ENCODE data around the gene PHF2.

PHF2 gene

DNA sequence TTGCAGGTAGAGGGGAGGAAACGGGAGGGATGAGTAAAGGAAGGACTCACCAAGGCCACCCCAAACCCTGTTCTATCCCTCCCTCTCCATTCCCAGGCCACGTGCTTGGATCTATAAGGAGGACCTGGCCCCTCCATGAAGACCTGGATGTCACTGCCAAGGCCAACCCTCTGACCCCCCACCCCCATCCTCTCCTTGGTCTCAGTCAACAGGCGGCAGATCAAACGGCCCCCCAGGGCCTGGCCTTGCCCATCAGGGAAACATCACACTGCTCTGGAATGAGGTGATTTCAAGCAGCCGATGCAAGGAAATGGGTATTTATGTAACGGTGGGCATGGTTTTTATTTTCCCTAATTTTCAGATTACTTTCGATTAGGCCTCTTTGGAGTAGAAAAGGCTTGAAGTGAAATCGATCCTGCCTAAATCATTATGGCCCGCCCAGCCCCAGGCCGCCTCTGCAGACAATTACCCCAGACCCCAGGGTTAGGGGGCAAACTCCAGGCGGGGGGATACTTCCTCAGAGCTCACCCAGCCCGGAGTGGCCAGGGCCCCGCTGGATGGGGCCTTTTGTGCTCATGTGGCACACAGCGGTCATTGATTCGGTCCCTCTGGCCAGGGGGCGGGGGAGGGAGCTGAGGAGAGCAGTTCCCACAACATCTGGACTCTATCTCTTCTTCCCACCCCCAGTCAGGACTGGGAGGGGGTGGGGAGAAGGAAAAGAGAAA is 125.3 kb downstream of the PHF2 start:
- DNase-seq (ENCODE audit: low spot score): no peak

- DNase-seq (ENCODE audit: low spot score): no peak
These were observed 125.9 kb downstream of the PHF2 start for GRCh38 chr9:93702261-93702660.

DNA sequence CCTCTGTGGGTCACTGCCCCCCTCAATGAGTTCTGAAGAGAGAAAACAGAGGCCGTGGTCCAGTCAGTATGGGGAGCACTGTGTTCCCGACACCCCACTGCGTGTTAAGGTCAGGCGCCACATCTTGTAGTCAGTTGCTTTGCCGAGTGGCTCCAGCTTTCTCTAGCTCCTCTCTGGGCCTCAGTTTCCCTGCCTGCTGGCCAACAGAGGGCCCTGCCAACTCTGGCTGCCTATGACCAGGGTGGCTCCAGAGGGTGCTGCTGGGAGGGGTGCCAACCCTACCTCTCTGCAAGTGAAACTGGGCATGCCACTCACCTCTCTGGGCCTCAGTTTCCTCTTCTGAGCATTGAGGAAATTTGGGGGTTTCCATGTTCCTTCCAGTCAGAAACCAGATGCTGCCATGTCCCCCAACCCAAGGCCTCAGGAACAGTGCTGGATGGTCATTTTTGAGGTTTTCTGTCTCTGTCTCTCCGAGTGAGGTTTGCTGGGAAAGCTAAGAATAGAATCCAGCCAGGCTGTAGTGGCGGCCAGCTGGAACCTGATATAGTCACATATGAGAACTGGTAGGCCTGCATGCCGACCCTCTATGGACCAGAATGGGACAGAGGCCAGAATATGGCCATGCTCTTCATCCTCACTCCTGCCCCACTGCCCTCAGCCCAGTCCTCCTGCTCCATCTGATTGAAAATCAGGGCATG is 132.1 kb downstream of the PHF2 start:
- no peak for DNase-seq (ENCODE audit: low spot score)

DNA sequence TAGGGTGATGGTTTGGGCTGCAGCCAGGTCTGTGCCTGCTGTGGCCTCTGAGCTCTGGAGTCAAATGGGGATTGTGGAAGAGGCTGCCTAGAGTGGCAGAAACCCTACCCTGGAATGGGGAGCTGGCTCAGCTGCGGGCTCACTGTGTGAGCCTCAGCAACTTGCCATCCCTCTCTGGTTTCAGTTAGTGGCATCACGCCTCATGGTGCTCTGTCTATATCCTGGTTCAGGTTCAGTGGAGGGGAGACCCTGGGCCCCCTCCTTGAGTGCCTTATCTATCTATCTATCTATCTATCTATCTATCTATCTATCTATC is 132.6 kb downstream of the PHF2 start:
- no peak for DNase-seq (ENCODE audit: low spot score)

DNA sequence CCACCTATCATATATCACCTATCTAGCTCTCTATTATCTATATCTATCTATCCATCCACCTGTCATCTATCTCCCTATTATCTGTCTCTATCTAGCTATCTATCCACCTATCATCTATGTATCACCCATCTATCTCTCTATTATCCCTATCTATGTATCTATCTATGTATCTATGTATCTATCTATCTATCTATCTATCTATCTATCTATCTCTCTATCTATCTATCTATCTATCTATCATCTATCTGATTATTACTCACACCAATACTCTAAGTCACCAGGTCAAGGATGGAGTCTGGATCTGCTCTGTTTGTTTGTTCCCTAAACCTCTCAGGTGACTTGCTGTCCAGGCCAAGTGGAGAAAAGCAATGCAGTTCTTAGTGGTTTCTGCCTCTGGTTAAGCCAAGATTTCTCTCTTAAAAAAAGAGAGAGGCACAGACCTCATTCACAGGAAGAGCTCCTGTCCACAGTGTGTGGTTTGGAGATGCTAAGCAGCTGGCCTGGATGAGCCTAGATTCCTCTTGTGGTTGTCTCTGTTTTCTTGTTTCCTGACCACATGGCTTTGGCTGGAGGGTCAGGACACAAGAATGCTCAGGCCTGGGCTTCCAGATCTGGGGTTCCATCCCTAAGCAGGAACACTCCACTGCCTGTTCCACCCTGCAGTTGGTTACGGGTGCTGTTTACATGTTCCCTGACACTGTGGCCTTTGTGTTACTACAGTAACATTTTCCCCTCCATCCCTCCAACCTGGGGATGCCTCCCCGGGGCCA is 133.4 kb downstream of the PHF2 start:
- DNase-seq (ENCODE audit: low spot score): no peak

GRCh38 chr9:93710370-93710723 is 134.0 kb downstream of the PHF2 start:
- DNase-seq (ENCODE audit: low spot score): no peak

GRCh38 chr9:93711002-93711401 is 134.6 kb downstream of the PHF2 start:
- DNase-seq (ENCODE audit: low spot score): no peak

- DNase-seq (ENCODE audit: low spot score): no peak
These were observed 136.5 kb downstream of the PHF2 start for GRCh38 chr9:93712896-93713295.

DNA sequence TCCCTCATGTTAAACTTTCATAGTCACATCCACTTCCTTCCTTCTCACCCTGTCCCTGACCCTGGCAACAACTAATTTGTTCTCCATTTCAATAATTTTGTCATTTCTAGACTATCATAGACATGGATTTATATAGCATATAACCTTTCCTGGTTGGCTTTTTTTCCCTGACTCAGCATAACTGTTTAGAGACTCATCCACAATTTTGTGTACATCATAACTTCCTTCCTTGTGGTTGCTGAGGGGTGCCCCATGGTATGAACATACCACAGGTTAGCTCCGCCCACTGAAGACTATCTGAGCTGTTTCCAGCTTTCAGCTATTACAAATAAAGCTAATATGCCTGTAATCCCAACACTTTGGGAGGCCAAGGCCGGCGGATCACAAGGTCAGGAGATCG is 137.3 kb downstream of the PHF2 start:
- no peak for DNase-seq (ENCODE audit: low spot score)

DNA sequence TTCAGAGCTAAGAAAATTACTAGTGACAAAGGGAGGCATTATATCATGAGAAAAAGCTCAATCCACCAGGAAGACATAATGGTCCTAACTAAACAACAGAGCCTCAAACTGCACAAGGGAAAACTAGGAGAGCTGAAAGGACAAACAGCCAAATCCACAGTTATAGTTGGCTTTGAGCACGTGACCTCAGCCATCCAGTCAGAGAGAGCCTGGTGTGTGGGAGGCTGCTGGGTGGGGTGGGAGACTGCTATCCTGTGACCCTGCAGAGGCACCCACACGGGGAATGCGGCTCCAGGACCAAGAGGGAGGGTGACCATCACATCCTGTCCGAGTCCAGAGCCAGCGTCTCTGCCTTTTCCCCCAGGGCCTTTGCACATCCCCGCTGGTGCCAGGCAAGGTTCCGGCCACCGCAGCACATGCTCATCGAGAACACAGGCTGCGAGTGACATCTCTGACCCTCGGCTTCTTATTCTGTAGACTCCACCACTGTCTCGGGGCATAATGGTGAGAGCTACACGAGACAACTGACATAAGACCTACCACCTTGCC is 145.1 kb downstream of the PHF2 start:
- no peak for DNase-seq (ENCODE audit: low spot score)

- DNase-seq (ENCODE audit: low spot score): no peak
These were observed 148.5 kb downstream of the PHF2 start for GRCh38 chr9:93724852-93725251.

- DNase-seq (ENCODE audit: low spot score): no peak
These were observed 149.0 kb downstream of the PHF2 start for GRCh38 chr9:93725382-93725781.

DNA sequence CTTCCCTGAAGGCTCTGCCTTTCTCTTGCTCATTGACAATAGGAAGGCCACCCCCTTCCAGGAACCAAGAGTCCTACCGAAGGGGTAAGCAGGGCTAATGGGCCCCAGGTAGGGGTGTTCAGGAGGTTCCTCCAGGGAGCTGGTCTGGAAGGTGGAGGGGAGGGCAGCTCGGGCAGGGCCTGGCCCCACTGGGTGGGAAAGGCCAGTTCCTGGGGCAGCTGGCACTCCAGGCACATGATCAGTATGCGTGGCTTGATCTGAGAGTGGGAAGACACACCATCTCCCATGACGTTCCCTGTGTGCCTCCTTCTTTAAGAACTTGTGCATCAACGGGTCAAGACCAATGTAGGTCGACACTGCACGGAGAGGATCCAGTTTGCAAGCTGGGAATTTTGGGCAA is 149.8 kb downstream of the PHF2 start:
- DNase-seq (ENCODE audit: low spot score): no peak
